DND-41 (cell line): ENCODE measurements around the gene MYH15.
A peak's percentile ranks its signal among the peaks of the same experiment; 100 is the strongest.

Experiments
- ATAC-seq: fragments of 200-7000 bp; cut with Tn5 transposase; 3 replicates; pipeline ENCODE4 v1.9.1; 2021; ENCODE audit warnings: low read depth; ENCODE audit not compliant: insufficient read depth
- DNase-seq: peaks from one replicate; pipeline ENCODE4 v3.0.0-alpha.2; 2020
- H2AFZ ChIP-seq: 2 replicates; pipeline ENCODE4 v1.6.0; 2012; ENCODE audit warnings: low read depth, low read length
- H3K27ac ChIP-seq: 2 replicates; pipeline ENCODE4 v1.5.1; 2012; ENCODE audit warnings: low read length, inconsistent platforms
- H3K27me3 ChIP-seq: fragments of 200-600 bp; sonication (generic); 2 replicates; pipeline ENCODE4 v1.6.0; 2012; ENCODE audit warnings: low read length, mild to moderate bottlenecking, inconsistent platforms; ENCODE audit not compliant: insufficient read depth, poor library complexity
- H3K36me3 ChIP-seq: 2 replicates; pipeline ENCODE4 v1.5.1; 2012; ENCODE audit warnings: low read length, inconsistent platforms; ENCODE audit not compliant: insufficient read depth
- H3K4me1 ChIP-seq: 2 replicates; pipeline ENCODE4 v1.5.1; 2012; ENCODE audit warnings: mild to moderate bottlenecking, low read length; ENCODE audit not compliant: insufficient read depth
- H3K4me2 ChIP-seq: 2 replicates; pipeline ENCODE4 v1.6.0; 2012; ENCODE audit warnings: mild to moderate bottlenecking, moderate library complexity, low read length, inconsistent platforms; ENCODE audit not compliant: insufficient read depth
- H3K4me3 ChIP-seq, 2 experiments: fragments of 200-600 bp in 1 of 2; shearing (Covaris generic) in 1 of 2; 2 replicates each; pipeline ENCODE4 v1.5.1; 2012 to 2016; ENCODE audit warnings: inconsistent platforms in 2 of 2, low read length in 2 of 2, mild to moderate bottlenecking in 2 of 2, low read depth in 1 of 2, moderate library complexity in 1 of 2
- H3K79me2 ChIP-seq: 2 replicates; pipeline ENCODE4 v1.6.0; 2012; ENCODE audit warnings: low read length, inconsistent platforms; ENCODE audit not compliant: insufficient read depth
- H3K9ac ChIP-seq: 2 replicates; pipeline ENCODE4 v1.6.0; 2012; ENCODE audit warnings: low read depth, mild to moderate bottlenecking, inconsistent platforms, low read length, moderate library complexity
- H3K9me3 ChIP-seq: 2 replicates; pipeline ENCODE4 v1.5.1; 2012; ENCODE audit warnings: low read length, moderate library complexity, mild to moderate bottlenecking, inconsistent platforms; ENCODE audit not compliant: insufficient read depth, severe bottlenecking
- H4K20me1 ChIP-seq: 2 replicates; pipeline ENCODE4 v1.6.0; 2012; ENCODE audit warnings: low read length; ENCODE audit not compliant: insufficient read depth
- EZH2 ChIP-seq: IDR thresholded peaks from 3 replicates; pipeline ENCODE4 v1.6.1; 2012; ENCODE audit warnings: borderline replicate concordance, low read depth, mild to moderate bottlenecking, moderate library complexity, low read length, inconsistent platforms; ENCODE audit not compliant: severe bottlenecking
- TF ChIP-seq, protein P1 (sequence below): IDR thresholded peaks from 2 replicates; pipeline ENCODE4 v1.5.1; 2012; ENCODE audit warnings: borderline replicate concordance, low read length, moderate library complexity, mild to moderate bottlenecking; ENCODE audit not compliant: poor library complexity, severe bottlenecking; ENCODE audit errors: extremely low read depth

MYH15 gene

DNA sequence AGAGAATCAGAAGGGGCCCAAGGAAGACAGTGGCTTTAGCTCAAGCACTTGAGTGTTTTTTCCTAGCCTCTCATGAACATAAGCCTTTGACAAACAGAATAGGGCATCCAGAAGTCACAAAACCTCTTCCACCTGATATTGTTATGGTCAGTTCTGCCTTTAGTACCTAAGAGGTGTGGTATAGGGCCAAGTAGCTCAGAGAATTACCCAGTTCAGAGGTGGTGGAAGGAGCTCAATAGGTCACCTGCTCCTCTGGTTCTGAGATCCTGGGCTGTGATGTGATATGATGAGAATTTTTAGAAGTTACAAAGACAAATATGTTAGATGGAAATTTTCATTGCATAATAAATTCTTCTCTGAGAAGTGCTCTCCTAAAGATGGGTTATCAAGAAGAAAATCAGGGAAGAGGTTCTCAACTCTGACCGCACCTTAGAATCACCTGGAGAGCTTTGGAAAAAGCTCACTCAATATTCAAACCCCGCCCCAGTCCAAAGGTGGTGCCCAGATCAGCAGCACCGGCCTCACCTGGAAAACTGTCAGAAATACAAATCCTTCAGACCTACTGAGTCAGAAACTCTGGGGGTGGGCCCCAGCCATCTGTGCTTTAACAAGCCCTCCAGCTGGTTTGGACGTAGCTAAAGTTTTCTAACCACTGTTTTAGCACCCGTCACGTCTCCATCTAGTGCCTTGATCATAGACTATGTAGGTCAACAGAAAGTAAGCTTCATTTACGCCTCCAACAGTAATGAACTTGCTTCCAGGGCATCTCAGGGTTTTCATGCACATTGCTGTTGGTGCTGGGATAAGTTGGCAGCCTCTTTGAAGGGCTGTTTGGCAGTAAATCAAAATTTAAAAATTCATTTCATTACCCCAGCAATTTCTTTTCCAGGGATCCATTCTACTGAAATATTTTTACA lies 101.3 kb downstream of the MYH15 start:
- Histone ChIP-seq H3K4me3 (no peak overlapping the region), H3K27ac (no peak overlapping the region), H3K27me3 (no peaks in the 10 kb centered on the region), H3K36me3 (no peaks in the 10 kb centered on the region), H2AFZ (no peak overlapping the region), H3K4me1 (no peaks in the 10 kb centered on the region), H3K4me2 (no peak overlapping the region), H3K79me2 (no peaks in the 10 kb centered on the region), H3K9ac (no peak overlapping the region), H3K9me3 (no peaks in the 10 kb centered on the region), H4K20me1 (no peaks in the 10 kb centered on the region)
- DNase-seq (no peak), ATAC-seq (no peak)
- TF ChIP-seq EZH2: no peak
- TF ChIP-seq, protein P1, sequence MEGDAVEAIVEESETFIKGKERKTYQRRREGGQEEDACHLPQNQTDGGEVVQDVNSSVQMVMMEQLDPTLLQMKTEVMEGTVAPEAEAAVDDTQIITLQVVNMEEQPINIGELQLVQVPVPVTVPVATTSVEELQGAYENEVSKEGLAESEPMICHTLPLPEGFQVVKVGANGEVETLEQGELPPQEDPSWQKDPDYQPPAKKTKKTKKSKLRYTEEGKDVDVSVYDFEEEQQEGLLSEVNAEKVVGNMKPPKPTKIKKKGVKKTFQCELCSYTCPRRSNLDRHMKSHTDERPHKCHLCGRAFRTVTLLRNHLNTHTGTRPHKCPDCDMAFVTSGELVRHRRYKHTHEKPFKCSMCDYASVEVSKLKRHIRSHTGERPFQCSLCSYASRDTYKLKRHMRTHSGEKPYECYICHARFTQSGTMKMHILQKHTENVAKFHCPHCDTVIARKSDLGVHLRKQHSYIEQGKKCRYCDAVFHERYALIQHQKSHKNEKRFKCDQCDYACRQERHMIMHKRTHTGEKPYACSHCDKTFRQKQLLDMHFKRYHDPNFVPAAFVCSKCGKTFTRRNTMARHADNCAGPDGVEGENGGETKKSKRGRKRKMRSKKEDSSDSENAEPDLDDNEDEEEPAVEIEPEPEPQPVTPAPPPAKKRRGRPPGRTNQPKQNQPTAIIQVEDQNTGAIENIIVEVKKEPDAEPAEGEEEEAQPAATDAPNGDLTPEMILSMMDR: no peak

DNA sequence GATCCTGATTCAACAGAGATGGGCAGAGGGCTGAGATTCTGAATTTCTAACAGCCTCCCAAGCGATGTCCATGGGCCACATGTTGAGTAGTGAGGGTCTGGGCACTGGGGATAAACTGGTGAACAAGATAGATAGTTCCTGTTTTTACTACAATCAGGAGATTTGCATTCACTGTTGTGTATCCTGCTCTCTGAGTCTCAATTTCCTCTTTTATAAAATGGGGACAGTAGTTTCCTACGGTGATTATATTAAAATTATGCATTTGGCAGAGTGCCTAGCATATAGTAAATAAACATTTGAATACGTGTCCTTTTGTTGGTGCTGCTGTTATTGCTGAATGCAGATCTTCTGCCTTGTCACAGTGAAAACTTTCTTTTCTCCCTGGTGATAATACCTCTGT lies 102.5 kb downstream of the MYH15 start:
- H3K79me2 ChIP-seq: no peaks in the 10 kb centered on the region
- ATAC-seq (no peak), DNase-seq (no peak)
- H3K36me3 ChIP-seq: no peaks in the 10 kb centered on the region
- no peaks in the 10 kb centered on the region for H3K27me3 ChIP-seq
- TF ChIP-seq EZH2: no peak
- TF ChIP-seq, protein P1: no peak
- no peaks in the 10 kb centered on the region for H4K20me1 ChIP-seq
- H3K4me3 ChIP-seq: no peak overlapping the region
- no peak overlapping the region for H3K9ac ChIP-seq
- H3K27ac ChIP-seq: no peak overlapping the region
- no peak overlapping the region for H2AFZ ChIP-seq
- no peak overlapping the region for H3K4me2 ChIP-seq
- H3K4me1 ChIP-seq: no peaks in the 10 kb centered on the region
- H3K9me3 ChIP-seq: no peaks in the 10 kb centered on the region

DNA sequence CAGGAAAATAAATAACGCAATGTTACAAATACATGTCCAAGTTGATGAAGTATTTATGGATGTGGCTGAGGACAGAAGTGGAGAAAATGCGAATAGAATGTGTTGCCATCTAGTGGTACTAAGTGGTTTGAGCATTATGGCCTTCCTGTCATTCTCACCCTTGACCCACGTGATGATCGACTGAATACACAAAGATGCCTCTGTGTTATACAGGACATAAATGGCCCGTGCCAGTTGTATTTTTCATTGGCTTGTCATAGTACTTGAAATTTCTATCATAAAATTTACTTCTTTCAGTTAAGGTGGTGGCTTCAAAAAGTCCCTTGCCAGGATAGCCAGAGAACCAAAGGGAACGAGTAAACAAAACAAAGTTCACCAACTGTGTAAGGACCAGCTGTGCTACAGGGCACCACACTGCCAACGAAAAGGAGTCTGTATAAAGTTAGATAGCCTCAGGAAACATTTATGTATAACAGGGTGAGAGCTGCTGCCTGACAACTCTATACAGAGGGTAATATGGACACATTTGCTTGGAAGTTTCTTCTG lies 103.7 kb downstream of the MYH15 start:
- no peaks in the 10 kb centered on the region for H3K36me3 ChIP-seq
- H3K27ac ChIP-seq: no peak overlapping the region
- no peaks in the 10 kb centered on the region for H4K20me1 ChIP-seq
- H3K9me3 ChIP-seq: no peaks in the 10 kb centered on the region
- peak; percentile 37 for DNase-seq
- no peaks in the 10 kb centered on the region for H3K79me2 ChIP-seq
- no peak overlapping the region for H3K4me2 ChIP-seq
- TF ChIP-seq EZH2: no peak
- TF ChIP-seq, protein P1: peak; percentile 88
- peak; percentile 95 for ATAC-seq
- H2AFZ ChIP-seq: peak overlapping the region; percentile 28; the same call in 1 of the 2 replicates
- H3K27me3 ChIP-seq: no peaks in the 10 kb centered on the region
- H3K4me1 ChIP-seq: no peaks in the 10 kb centered on the region
- H3K4me3 ChIP-seq: no peak overlapping the region
- no peak overlapping the region for H3K9ac ChIP-seq
